ENCODE measurements around the gene ZNF140. TPM values are rescaled to one million over a fixed set of nuclear protein-coding genes. Genes with fewer than 3 reads are reported as not detected.

Gene ZNF140
- total and polyA plus RNA-seq, 2 of the 13 experiments (the other 11 are each of a cell fraction or from before 2014, with no cell fraction given), result 8.7 to 13.5 TPM

DNA sequence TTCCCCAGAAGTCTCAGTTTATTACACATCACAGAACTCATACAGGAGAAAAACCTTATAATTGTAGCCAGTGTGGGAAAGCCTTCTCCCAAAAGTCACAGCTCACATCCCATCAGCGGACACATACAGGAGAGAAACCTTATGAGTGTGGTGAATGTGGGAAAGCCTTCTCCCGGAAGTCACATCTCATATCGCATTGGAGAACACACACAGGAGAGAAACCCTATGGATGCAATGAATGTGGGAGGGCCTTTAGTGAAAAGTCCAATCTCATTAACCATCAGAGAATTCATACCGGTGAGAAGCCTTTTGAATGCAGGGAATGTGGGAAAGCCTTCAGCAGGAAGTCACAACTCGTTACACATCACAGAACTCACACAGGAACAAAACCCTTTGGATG, 23.3 kb upstream of the ZNF140 start:
- H3K4me3 ChIP-seq (replicated peaks in 1 of 3; ENCODE audit: insufficient read depth in 1 of 3, low read depth in 2 of 3, low read length in 3 of 3), result no peak overlapping the region
- H3K9me3 ChIP-seq (ENCODE audit: low read length), result peaks cover 86% of the 10 kb centered on the region
- in situ Hi-C loops (cut with HindIII; ENCODE audit: extremely low pct_ligation_motif_present, low pct_unique_long_range_greater_than_20kb), result no loop called here
- no peak overlapping the region for H3K4me2 ChIP-seq (ENCODE audit: low read depth, low read length)
- peaks cover 9 to 17% of the 10 kb centered on the region in 2 experiments for H3K36me3 ChIP-seq (replicated peaks in 1 of 2; ENCODE audit: control insufficient read depth in 1 of 2, insufficient read depth in 2 of 2, low read length in 2 of 2)
- H3K4me1 ChIP-seq (ENCODE audit: insufficient read depth, low read length), result no peaks in the 10 kb centered on the region
- POLR2A ChIA-PET, result no interaction called here
- BruUV-seq (replicated peaks), result no TSS peak
- FAIRE-seq, result no peak
- no peak overlapping the region for H3K9ac ChIP-seq (ENCODE audit: insufficient read depth, low read depth, low read length)
- H2AFZ ChIP-seq (ENCODE audit: low read length), result no peak overlapping the region
- no peaks in the 10 kb centered on the region for H3K27me3 ChIP-seq (ENCODE audit: control insufficient read depth in 1 of 2, insufficient read depth in 2 of 2, low read length in 2 of 2)
- TF ChIP-seq ZNF644 (CRISPR knock-in tag; IDR thresholded peaks at IDR 0.05; ENCODE audit: low read depth) (no peak), ZNF75D (CRISPR knock-in tag; IDR thresholded peaks at IDR 0.05; ENCODE audit: borderline replicate concordance) (peak; percentile 98)
- CTCF ChIA-PET (ENCODE audit: low intra/inter-chr PET ratio, low total read pairs), result no interaction called here
- H3K79me2 ChIP-seq (ENCODE audit: insufficient read depth, low read length), result no peaks in the 10 kb centered on the region
- DNase-seq (ENCODE audit: low spot score), result no peak
- WGBS (ENCODE audit: low lambda C conversion rate), result 97% methylated on average over 5 of the region's 5 CpGs
- ATAC-seq, result no peak
- intact Hi-C loops (cut with micrococcal nuclease; ENCODE audit: unreplicated experiment), result no loop called here
- H4K20me1 ChIP-seq (ENCODE audit: insufficient read depth, low read length), result no peaks in the 10 kb centered on the region
- H3K27ac ChIP-seq (ENCODE audit: extremely low read length, insufficient read depth, low read length), result no peak overlapping the region

DNA sequence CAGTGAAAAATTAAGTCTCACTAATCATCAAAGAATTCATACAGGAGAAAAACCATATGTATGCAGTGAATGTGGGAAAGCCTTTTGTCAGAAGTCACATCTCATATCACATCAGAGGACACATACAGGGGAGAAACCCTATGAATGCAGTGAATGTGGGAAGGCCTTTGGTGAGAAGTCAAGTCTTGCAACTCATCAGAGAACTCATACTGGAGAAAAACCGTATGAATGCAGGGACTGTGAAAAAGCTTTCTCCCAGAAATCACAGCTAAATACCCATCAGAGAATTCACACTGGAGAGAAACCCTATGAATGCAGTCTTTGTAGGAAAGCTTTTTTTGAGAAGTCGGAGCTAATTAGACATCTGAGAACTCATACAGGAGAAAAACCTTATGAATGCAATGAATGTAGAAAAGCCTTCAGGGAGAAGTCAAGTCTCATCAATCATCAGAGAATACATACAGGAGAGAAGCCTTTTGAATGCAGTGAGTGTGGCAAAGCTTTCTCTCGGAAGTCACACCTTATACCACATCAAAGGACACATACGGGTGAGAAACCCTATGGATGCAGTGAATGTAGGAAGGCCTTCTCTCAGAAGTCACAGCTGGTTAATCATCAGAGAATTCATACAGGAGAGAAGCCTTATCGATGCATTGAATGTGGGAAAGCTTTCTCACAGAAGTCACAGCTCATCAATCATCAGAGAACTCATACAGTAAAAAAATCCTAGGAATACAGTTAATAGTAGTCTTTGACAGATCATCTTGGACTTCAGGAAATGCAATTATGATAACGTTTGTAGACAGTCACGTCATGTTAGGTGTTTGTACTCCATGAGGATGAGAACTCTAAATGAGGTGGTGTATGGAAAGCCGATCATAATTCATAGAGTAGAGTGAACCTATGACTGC, 22.3 kb upstream of the ZNF140 start:
- no peak overlapping the region for H3K4me3 ChIP-seq (replicated peaks in 1 of 3; ENCODE audit: insufficient read depth in 1 of 3, low read depth in 2 of 3, low read length in 3 of 3)
- no peak overlapping the region for H2AFZ ChIP-seq (ENCODE audit: low read length)
- WGBS (ENCODE audit: low lambda C conversion rate), result 89% methylated on average over 7 of the region's 8 CpGs
- no peak overlapping the region for H3K27ac ChIP-seq (ENCODE audit: extremely low read length, insufficient read depth, low read length)
- DNase-seq (ENCODE audit: low spot score) (no peak), ATAC-seq (no peak), FAIRE-seq (no peak)
- ChIA-PET POLR2A (no interaction called here), CTCF (ENCODE audit: low intra/inter-chr PET ratio, low total read pairs) (no interaction called here)
- peaks cover 4 to 8% of the 10 kb centered on the region in 2 experiments; a peak in 4 of 5 replicates for H3K36me3 ChIP-seq (replicated peaks in 1 of 2; ENCODE audit: control insufficient read depth in 1 of 2, insufficient read depth in 2 of 2, low read length in 2 of 2)
- H3K9me3 ChIP-seq (ENCODE audit: low read length), result peaks cover 86% of the 10 kb centered on the region
- H3K4me2 ChIP-seq (ENCODE audit: low read depth, low read length), result no peak overlapping the region
- no peaks in the 10 kb centered on the region for H3K79me2 ChIP-seq (ENCODE audit: insufficient read depth, low read length)
- no peaks in the 10 kb centered on the region for H3K4me1 ChIP-seq (ENCODE audit: insufficient read depth, low read length)
- no peaks in the 10 kb centered on the region for H4K20me1 ChIP-seq (ENCODE audit: insufficient read depth, low read length)
- H3K9ac ChIP-seq (ENCODE audit: insufficient read depth, low read depth, low read length), result no peak overlapping the region
- in situ Hi-C loops (cut with HindIII; ENCODE audit: extremely low pct_ligation_motif_present, low pct_unique_long_range_greater_than_20kb) (no loop called here), intact Hi-C loops (cut with micrococcal nuclease; ENCODE audit: unreplicated experiment) (no loop called here)
- H3K27me3 ChIP-seq (ENCODE audit: control insufficient read depth in 1 of 2, insufficient read depth in 2 of 2, low read length in 2 of 2), result no peaks in the 10 kb centered on the region
- no TSS peak for BruUV-seq (replicated peaks)
- TF ChIP-seq, protein P1, sequence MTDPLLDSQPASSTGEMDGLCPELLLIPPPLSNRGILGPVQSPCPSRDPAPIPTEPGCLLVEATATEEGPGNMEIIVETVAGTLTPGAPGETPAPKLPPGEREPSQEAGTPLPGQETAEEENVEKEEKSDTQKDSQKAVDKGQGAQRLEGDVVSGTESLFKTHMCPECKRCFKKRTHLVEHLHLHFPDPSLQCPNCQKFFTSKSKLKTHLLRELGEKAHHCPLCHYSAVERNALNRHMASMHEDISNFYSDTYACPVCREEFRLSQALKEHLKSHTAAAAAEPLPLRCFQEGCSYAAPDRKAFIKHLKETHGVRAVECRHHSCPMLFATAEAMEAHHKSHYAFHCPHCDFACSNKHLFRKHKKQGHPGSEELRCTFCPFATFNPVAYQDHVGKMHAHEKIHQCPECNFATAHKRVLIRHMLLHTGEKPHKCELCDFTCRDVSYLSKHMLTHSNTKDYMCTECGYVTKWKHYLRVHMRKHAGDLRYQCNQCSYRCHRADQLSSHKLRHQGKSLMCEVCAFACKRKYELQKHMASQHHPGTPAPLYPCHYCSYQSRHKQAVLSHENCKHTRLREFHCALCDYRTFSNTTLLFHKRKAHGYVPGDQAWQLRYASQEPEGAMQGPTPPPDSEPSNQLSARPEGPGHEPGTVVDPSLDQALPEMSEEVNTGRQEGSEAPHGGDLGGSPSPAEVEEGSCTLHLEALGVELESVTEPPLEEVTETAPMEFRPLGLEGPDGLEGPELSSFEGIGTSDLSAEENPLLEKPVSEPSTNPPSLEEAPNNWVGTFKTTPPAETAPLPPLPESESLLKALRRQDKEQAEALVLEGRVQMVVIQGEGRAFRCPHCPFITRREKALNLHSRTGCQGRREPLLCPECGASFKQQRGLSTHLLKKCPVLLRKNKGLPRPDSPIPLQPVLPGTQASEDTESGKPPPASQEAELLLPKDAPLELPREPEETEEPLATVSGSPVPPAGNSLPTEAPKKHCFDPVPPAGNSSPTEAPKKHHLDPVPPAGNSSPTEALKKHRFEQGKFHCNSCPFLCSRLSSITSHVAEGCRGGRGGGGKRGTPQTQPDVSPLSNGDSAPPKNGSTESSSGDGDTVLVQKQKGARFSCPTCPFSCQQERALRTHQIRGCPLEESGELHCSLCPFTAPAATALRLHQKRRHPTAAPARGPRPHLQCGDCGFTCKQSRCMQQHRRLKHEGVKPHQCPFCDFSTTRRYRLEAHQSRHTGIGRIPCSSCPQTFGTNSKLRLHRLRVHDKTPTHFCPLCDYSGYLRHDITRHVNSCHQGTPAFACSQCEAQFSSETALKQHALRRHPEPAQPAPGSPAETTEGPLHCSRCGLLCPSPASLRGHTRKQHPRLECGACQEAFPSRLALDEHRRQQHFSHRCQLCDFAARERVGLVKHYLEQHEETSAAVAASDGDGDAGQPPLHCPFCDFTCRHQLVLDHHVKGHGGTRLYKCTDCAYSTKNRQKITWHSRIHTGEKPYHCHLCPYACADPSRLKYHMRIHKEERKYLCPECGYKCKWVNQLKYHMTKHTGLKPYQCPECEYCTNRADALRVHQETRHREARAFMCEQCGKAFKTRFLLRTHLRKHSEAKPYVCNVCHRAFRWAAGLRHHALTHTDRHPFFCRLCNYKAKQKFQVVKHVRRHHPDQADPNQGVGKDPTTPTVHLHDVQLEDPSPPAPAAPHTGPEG (CRISPR knock-in tag; IDR thresholded peaks at IDR 0.05), result no peak
- TF ChIP-seq ZNF441 (CRISPR knock-in tag; IDR thresholded peaks at IDR 0.05; ENCODE audit: borderline replicate concordance), result no peak
- no peak for TF ChIP-seq MTA3 (CRISPR knock-in tag; IDR thresholded peaks at IDR 0.05)
- no peak for TF ChIP-seq ARNT2 (CRISPR knock-in tag; IDR thresholded peaks at IDR 0.05; ENCODE audit: low read depth)
- no peak for TF ChIP-seq SMAD9 (CRISPR knock-in tag; IDR thresholded peaks at IDR 0.05)
- no peak for TF ChIP-seq RBFOX2 (IDR thresholded peaks at IDR 0.05; ENCODE audit: low read depth, low read length)
- no peak for TF ChIP-seq TRIM24 (CRISPR knock-in tag; IDR thresholded peaks at IDR 0.05)

All from HepG2 (cell line).